Left colon (tissue), 2 donors: ENCODE data around the gene INO80C. TPM values are rescaled to one million over a fixed set of nuclear protein-coding genes. Genes with fewer than 3 reads are reported as not detected.

Experiments
- ATAC-seq: fragments of 200-7000 bp; cut with Tn5 transposase; one replicate; pipeline ENCODE4 v1.9.1; 2020; ENCODE audit warnings: mild to moderate bottlenecking, moderate library complexity
- DNase-seq, 2 donors: peaks; one replicate each; pipeline ENCODE4 v3.0.0-alpha.2; 2020
- intact Hi-C, 2 donors: fragments of 100-400 bp; cut with DNase I in 1 of 2; cut with micrococcal nuclease in 1 of 2; formaldehyde crosslinking; loops; one replicate each; pipeline versions ENCODE4 v1.11.2 to v1.14.0; 2022; cut with DNase I, micrococcal nuclease
- total RNA-seq, 2 donors: library from RNA; stranded (reverse); fragmentation: NEBNext Ultra II Directional; extraction: Animal tissue kit (Norgen Biotek cat#: 25700); gene quantifications; one replicate each; pipeline ENCODE4 v1.2.1, GENCODE V29; 2021
- donor health status: DM: no; HTN: no; CAD: no.
- donor health status: DM: yes; HTN: yes; CAD: no.

The INO80C gene
- total RNA-seq, 2 donors from 2014 or later, result 35.2 to 37.5 TPM

DNA sequence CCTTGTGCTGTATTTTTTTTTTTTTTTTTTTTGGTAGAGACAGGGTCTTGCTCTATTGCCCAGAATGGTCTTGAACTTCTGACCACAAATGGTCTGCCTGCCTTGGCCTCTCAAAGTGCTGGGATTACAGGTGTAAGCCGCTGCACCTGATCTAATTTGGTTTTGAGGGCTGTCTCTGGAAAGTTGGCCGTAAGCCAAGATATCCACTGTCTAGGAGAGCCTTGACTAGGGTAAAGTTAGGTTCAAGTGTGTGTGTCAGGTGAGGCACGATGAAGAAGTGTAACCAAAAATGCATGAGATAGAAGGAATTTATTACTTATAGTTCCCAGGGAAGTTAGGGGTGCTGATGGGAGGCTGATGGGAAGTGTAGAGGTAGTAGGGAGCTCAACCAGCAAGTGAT is 46.7 kb downstream of the INO80C start:
- ATAC-seq, result no peak
- intact Hi-C loops, result no loop called here

DNA sequence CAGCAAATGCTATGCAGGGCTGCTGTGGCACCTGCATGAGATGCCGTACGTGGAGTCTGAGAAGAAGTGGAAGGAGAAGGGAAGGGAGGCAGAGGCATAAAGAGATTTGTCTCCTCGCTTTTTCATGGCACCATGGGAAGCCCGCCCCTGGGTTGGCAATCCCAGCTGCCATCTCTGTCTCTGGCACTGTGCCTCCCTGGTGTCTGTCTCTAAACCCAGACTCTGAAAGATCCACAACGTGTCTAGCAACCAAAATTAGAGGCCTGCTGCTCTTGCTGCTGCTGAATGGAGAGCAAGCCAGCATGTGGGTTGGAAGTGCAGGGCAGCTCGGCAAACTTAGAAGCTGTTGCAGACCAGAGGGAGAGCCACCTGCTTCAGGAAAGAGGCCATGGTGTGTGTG is 53.1 kb downstream of the INO80C start:
- intact Hi-C loops, result loop anchor here in 1 of 2 donors (10.0 kb wide), 1 partner anchor 60 kb away; no protein-coding TSS in a partner anchor
- no peak for DNase-seq
- no peak for ATAC-seq

More for the DNA sequence above, 46.7 kb downstream of the INO80C start:
- no peak for DNase-seq

DNA sequence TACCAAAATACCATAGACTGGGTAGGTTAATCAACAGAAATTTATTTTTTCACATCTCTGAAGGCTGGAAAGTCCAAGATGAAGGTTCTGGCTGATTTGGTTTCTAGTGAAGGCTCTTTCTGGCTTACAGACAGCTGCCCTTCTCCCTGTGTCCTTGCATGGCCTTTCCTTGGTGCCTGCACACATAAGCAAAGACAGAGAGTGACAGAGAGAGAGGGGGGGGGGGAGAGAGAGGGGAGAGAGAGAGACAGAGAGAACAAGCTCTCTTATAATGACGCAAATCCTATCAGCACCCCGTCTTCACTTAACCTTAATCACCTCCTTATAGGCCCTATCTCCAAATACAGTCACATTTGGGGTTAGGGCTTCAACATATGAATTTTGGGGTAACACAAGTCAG is 53.9 kb downstream of the INO80C start:
- ATAC-seq, result no peak
- intact Hi-C loops, result loop anchor here in 1 of 2 donors (10.0 kb wide), 1 partner anchor 61 kb away; no protein-coding TSS in a partner anchor
- no peak for DNase-seq

DNA sequence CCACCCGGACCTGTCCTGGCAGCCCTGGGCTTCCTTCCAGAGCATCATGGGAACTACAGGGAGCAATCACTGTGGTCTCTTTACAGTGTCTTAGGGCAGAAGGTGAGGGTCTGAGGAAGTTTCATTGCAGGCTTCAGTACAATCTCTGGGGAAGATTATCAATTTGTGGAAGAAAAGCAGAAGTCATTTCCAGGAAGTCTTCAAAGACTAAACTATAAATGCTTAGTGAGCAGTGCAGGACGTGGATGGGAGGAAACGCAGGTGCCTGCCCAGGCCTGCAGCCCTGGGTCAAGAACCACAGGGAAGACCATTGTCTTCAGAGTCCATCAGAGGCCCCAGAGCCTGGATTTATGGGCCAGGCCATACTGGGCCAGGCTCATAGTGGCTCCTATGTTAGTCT is 54.3 kb downstream of the INO80C start:
- ATAC-seq (no peak), DNase-seq (no peak)
- intact Hi-C loops, result loop anchor here in 1 of 2 donors (10.0 kb wide), 1 partner anchor 61 kb away; no protein-coding TSS in a partner anchor

DNA sequence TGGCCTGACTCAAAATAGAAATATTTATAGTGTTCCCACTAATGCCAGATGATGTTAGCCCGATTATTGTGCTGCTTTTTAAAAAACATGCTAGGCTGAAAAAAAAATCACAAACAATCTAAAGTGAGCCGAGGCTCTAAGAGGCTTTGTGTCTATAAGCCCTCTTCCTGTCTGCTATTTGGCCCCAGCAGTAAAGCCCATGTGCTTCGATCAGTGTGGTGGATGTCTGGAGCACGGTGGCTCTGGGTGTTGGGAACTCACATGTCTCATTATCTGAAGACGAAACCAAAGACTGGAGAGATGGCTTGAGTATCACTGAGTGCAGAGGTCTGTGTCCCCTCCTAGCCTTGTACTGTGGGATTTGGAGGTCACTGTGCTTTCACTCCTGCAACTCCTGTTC is 55.1 kb downstream of the INO80C start:
- ATAC-seq, result no peak
- intact Hi-C loops, result loop anchor here in 1 of 2 donors (10.0 kb wide), 1 partner anchor 62 kb away; no protein-coding TSS in a partner anchor
- DNase-seq, result no peak

DNA sequence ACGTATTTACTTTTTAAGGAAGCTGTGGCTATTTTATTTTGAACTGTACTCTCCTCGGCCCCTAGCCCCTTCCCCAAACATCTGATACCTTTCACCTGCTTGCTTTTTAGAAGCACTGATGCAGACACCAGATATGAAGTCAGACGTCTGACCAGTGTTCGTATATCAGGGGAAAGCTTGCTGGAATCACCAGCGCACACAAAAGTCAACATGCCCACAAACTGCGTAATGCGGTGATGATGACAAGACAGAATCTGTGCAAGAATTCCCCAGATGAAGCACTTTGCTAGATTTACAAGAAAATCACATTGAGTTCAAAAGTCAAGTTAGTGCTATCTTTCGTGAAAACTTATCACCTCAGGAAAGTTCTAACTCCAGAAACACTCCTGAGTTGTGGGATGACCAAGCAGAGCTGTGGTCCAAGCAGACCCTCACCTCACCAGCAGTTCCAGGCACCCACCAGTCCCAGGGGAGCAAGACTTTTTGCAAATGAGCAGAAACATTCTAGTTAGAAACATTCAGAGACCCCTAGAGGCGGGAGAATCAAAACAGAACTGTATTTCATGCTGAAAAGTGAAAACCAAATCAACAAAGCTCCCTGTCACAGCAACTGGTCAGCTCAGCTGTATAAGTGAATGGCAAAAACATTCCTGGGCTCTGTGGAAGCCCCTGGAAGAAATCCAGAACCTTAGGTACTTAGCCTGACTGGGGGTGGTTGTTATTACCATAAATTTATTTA is 55.7 kb downstream of the INO80C start:
- DNase-seq (no peak), ATAC-seq (no peak)
- intact Hi-C loops, result loop anchor here in 1 of 2 donors (10.0 kb wide), 1 partner anchor 63 kb away; no protein-coding TSS in a partner anchor

DNA sequence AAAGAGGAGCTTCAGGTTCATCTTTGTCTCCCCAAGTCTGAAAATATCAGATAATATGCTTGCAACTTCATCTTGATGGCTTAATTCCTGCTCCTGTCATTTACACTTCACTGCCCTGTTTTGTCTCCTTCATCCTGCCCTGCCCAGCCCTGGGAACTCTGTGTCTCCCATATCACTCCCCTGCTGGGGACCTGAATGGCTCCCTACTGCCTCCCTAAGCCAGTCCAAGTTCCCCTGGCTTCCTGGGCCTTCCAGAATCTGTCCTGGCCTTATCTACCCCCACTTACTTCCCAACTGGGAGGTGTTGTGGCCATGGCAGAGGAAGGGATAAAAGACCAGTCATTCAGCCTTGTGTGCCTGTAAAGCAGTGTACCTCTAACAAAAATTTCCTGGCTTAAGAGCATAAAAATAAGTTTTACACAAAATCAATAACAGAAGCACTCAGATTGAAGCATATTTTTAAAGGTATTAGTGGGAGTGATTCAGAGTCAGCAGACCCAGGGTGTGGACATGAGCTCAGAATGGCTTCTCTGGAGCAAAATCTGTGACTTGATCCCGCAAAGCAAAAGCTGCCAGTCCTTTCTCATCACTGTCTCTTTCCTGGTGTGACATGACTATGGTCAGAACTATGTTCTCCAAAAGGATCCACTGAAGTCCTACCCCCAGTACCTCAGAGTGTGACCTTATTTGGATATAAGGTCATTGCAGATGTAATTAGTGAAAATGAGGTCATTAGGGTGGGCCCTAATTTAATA is 59.1 kb downstream of the INO80C start:
- intact Hi-C loops, result no loop called here
- DNase-seq (no peak), ATAC-seq (no peak)

DNA sequence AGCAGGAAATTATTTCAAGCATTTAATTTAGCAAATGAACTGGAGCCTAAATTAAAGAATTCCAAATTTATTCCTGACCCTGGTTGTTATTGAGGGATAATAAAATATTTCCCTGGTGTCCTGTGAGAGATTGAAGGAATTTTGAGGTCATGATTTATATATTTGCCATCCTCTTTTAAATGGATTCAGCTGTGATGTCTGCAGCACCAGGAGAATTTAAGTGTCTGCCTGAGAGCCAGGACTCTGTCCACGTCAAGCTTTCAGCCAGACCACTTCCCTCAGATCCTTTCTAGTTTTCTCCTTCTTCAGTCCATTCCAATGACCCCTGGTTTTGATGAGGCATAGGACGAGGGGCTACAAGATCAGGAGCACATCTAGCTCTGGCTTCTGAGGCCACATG is 59.9 kb downstream of the INO80C start:
- intact Hi-C loops, result no loop called here
- ATAC-seq (no peak), DNase-seq (no peak)

DNA sequence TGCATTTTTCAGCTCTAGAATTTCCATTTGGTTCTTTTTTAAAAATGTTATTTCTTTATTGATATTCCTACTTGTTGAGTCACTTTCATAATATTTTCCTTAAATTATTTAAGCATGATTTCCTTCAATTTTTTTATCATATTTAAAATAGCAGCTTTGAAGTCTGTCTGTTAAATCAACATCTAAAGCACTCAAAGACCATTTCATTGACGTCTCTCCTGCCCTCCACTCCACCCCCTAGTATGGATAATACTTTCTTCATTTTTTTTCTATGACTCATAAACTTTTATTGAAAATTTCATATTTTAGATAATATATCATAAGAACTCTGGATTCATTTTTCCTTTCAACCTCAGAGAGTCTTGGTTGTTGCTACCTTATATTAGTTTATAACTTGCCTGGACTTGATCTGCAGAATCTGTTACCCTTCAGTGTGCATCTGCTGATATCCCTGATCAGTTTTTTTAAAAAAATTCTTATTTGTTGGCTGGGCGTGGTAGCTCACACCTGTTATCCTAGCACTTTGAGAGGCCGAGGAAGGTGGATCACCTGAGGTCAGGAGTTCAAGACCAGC is 61.6 kb downstream of the INO80C start:
- ATAC-seq (no peak), DNase-seq (no peak)
- intact Hi-C loops, result no loop called here

DNA sequence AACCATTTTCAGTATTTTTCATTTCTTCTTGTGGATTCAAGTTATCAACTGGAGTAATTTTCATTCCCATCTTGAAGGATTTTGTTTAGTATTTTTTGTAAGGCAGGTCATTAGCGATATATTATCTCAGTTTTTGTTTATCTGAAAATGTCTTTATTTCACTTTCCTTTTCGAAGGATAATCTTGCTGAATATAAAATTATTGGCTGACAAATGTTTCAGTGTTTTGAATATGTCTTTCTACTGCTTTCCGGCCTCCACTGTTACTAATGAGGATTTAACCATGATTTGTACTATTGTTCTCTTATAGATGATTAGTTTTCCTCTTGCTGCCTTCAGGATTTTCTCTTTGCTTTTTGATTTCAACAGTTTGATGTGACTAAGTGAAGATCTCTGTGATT is 62.4 kb downstream of the INO80C start:
- DNase-seq (no peak), ATAC-seq (no peak)
- intact Hi-C loops, result no loop called here

DNA sequence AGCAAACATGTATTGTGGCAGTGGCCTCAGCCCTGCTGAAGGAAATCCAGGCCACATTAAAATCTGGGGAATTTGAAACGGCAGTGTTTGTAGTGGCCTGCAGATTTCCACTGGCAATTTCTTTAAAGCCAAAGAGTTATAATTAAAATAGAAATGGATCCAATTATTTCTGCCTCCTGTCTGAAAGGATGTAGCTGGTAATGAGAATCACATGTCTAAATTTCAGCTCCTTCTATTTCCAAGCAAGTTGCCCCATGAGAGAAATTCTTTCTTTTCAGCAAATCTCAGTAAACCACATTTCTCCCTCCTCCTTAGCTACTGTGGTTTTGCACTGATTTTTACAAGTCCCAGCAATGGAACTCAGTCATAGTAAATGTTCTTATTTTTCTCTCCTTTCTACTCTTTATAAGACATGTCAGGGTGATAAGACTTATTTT is 65.2 kb downstream of the INO80C start:
- intact Hi-C loops, result no loop called here
- ATAC-seq, result no peak
- DNase-seq, result no peak

DNA sequence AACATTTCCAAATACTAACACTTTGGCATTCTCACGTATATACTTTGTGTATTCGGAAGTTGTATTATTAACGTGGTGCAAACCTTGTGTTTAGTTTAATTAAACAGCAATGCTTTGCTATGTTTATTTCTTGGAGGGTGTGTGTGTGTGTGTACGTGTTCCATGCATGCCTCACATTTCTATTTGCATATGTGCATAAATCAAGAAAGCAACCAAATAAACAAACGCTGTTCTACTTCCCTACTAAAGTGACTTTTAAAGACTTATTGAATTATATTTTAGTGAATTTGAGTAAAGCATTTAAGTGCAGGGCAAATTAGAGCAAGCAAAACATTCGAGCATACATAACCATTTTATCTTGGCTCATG is 66.4 kb downstream of the INO80C start:
- intact Hi-C loops, result no loop called here
- ATAC-seq (no peak), DNase-seq (no peak)

DNA sequence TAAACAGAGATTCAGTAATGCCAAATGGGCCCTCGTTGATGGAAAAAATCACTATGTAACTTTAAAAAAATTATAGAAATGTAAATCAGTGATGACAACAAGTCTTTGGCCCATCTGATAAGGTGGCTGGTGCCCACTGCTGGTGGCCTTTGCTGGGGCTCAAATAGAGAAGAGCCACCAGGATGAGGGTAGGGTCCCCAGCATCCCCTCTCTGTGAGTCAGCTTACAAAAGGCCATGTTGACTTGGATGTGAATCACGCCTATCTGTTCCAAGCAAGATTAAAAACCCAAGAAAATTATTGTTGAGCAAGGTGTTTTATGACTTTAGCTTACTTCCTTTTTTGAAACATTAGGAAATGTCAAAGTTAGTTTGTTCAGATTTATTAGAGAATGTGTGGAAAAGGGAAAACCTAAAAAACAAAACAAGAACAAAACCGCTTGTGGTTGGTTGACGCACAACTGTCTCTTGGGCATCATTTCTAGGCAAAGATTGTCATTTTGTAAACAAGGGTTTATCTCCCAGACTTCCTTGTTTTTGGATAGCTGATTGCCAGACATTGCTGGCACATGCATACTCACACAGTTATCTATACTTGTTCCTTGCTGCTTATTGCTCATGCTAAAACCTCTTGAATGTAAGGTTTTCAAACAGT is 66.9 kb downstream of the INO80C start:
- ATAC-seq (no peak), DNase-seq (no peak)
- intact Hi-C loops, result no loop called here

DNA sequence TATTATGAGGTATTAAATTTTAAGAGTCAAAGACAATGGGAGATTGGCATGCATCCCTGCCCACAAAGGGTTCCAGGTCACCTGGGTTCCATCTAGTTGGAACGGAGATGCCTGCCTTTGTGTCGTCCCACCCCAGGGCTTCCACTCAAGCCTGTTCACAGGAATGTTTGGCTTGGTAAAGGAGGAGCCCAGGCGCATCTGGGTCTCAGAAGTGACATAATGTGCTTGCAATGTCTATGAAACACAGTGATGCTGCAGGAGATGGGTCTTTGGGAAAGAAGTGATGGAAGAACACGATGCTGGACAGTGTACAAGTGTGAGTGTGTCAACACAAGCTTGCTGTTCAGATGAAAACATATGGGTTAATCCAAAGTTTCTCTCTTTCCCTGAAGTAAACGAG is 71.0 kb downstream of the INO80C start:
- DNase-seq (no peak), ATAC-seq (no peak)
- intact Hi-C loops, result no loop called here

DNA sequence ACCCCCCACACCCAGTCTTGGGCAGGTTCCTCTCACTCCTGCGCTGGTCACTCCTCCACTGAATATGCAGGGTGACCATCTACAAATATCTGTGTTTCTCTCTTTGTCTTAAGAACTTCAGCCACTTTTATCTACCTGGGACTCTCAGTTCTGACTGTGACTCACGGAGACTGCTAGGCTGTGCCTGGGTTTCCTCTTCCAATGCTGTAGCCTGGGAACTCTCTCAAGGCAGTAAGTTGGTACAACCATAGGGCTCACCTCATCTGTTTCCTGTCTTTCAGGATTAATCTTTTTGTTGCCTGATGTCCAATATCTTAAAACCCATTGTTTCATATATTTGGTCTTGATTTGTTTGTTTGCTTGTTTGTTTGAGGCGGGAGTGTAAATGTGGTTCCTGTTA is 73.4 kb downstream of the INO80C start:
- intact Hi-C loops, result no loop called here
- DNase-seq, result no peak
- ATAC-seq, result no peak

DNA sequence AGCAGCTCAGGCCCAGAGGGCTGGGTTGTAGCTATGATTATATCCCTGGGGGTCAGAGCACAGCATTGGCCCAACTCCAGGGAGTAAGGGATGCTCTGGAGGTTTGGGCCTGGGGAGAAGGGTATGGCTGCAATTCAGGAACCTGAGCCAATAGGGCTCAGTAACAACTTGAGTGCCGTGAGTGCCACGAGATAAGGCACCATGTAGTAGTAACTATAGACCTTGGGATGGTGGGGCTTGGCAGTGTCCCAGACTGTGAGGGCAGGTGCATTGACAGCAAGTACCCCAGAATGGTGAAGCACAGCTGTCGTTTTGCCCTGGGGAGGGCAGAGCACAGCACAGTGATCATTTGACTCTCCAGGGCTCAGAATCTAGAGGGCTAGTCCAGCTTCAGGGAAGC is 75.5 kb downstream of the INO80C start:
- DNase-seq, result no peak

DNA sequence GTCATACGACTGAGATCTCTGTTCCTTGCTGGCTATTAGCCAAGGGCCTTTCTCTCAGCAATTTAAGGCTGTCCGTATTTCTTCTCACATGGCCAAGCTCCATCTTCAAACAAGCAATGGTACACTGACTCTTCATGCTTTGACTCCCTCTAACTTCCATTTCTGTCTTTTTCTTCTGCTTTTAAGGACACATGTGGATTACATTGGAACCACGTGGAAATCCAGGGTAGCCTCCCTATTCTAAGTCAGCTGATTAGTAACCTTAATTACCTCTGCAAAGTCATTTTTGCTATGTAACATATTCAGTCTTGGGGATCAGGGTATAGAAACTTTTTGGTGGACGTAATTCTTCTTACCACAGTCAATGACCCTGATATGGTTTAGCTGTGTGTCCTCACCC is 79.2 kb downstream of the INO80C start:
- DNase-seq (no peak), ATAC-seq (no peak)
- intact Hi-C loops, result no loop called here

More for the DNA sequence above, 75.5 kb downstream of the INO80C start:
- intact Hi-C loops, result no loop called here
- ATAC-seq, result no peak
